Astrocyte of the cerebellum (primary cell): Measurements from ENCODE around the gene GRIK2.

Experiments used
- DNase-seq: peaks from one replicate; pipeline ENCODE4 v3.0.0-alpha.2; 2011; ENCODE audit warnings: low read depth
- H3K4me3 ChIP-seq: 2 replicates; pipeline ENCODE4 v1.5.1; 2011; ENCODE audit warnings: mild to moderate bottlenecking, low read depth, low read length, moderate library complexity
- CTCF ChIP-seq: IDR thresholded peaks from 2 replicates; pipeline ENCODE4 v1.5.1; 2012; ENCODE audit warnings: low read length, low read depth, moderate library complexity, mild to moderate bottlenecking; ENCODE audit errors: missing control alignments
- in situ Hi-C: cut with HindIII; loops from 2 replicates; pipeline ENCODE4 v1.10.0; 2017; ENCODE audit warnings: low sequenced_read_pairs

Gene GRIK2

GRCh38 chr6:101403216-101403945 is 9.9 kb downstream of the GRIK2 start:
- in situ Hi-C loops: loop anchor here (10.0 kb wide), 1 partner anchor 401 kb away; no protein-coding TSS in a partner anchor
- no peak for DNase-seq
- H3K4me3 ChIP-seq: no peak overlapping the region
- TF ChIP-seq CTCF: no peak

- DNase-seq: no peak
- no peak overlapping the region for H3K4me3 ChIP-seq
- TF ChIP-seq CTCF: no peak
- in situ Hi-C loops: loop anchor here (10.0 kb wide), 1 partner anchor 400 kb away; no protein-coding TSS in a partner anchor
Measured at GRCh38 chr6:101404775-101405174, 11.3 kb downstream of the GRIK2 start.

- no peak overlapping the region for H3K4me3 ChIP-seq
- no peak for DNase-seq
- in situ Hi-C loops: no loop called here
- no peak for TF ChIP-seq CTCF
Measured at GRCh38 chr6:101413773-101414172, 20.3 kb downstream of the GRIK2 start.

- DNase-seq: no peak
- H3K4me3 ChIP-seq: no peak overlapping the region
- in situ Hi-C loops: no loop called here
- TF ChIP-seq CTCF: no peak
Measured at GRCh38 chr6:101417900-101418299, 24.4 kb downstream of the GRIK2 start.

- H3K4me3 ChIP-seq: no peak overlapping the region
- TF ChIP-seq CTCF: no peak
- in situ Hi-C loops: no loop called here
- DNase-seq: no peak
Measured at GRCh38 chr6:101422251-101422650, 28.7 kb downstream of the GRIK2 start.

- no peak for TF ChIP-seq CTCF
- H3K4me3 ChIP-seq: no peak overlapping the region
- DNase-seq: no peak
- in situ Hi-C loops: no loop called here
Measured at GRCh38 chr6:101422811-101423210, 29.3 kb downstream of the GRIK2 start.
